PFSK-1 (cell line): ENCODE results near the gene C11orf21.

ENCODE experiments used
- FOXP2 ChIP-seq: optimal IDR thresholded peaks from 2 replicates; pipeline ENCODE3; 2011; ENCODE audit warnings: borderline replicate concordance, control low read depth, inconsistent platforms; ENCODE audit not compliant: insufficient read depth; ENCODE audit errors: extremely low read length, extremely low read depth
- POLR2AphosphoS5 ChIP-seq: IDR thresholded peaks from 2 replicates; pipeline ENCODE4 v1.6.1; 2012; ENCODE audit warnings: low read depth, mild to moderate bottlenecking, control low read depth, low read length, moderate library complexity
- SIN3A ChIP-seq: IDR thresholded peaks from 2 replicates; pipeline ENCODE4 v1.6.1; 2012; ENCODE audit warnings: mild to moderate bottlenecking, low read length, moderate library complexity, borderline replicate concordance; ENCODE audit not compliant: insufficient read depth
- TAF1 ChIP-seq: IDR thresholded peaks from 2 replicates; pipeline ENCODE4 v1.6.1; 2012; ENCODE audit warnings: low read length, control low read depth, borderline replicate concordance; ENCODE audit not compliant: insufficient read depth
- TF ChIP-seq, protein P1 (sequence below), 2 experiments: IDR thresholded peaks; 2 replicates each; pipeline versions ENCODE4 v1.6.1 to v1.8.0; 2011 to 2012; ENCODE audit warnings: low read depth in 2 of 2, low read length in 2 of 2, control low read depth in 1 of 2, inconsistent platforms in 1 of 2, mild to moderate bottlenecking in 1 of 2, moderate library complexity in 1 of 2; ENCODE audit not compliant: insufficient read depth in 1 of 2

The C11orf21 gene

DNA sequence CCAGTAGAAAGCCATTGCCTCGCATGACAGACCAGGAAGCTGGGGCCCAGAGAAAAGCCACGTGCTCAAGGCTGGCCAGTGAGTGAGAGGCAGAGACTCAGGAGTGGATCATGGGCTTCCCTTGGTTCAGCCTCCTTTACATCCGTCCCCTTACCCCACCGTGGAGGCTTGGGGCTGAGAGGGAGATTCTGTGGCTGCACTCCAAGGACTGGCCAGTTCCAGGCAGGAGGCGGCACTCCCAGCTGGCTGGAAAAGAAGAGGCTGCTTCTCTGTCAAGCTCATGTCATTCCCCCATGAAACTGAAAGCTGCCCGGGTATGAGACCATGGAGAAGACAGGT, 24.7 kb downstream of the C11orf21 start:
- TF ChIP-seq POLR2AphosphoS5 (no peak), TAF1 (no peak), FOXP2 (no peak), SIN3A (no peak)
- TF ChIP-seq, protein P1, sequence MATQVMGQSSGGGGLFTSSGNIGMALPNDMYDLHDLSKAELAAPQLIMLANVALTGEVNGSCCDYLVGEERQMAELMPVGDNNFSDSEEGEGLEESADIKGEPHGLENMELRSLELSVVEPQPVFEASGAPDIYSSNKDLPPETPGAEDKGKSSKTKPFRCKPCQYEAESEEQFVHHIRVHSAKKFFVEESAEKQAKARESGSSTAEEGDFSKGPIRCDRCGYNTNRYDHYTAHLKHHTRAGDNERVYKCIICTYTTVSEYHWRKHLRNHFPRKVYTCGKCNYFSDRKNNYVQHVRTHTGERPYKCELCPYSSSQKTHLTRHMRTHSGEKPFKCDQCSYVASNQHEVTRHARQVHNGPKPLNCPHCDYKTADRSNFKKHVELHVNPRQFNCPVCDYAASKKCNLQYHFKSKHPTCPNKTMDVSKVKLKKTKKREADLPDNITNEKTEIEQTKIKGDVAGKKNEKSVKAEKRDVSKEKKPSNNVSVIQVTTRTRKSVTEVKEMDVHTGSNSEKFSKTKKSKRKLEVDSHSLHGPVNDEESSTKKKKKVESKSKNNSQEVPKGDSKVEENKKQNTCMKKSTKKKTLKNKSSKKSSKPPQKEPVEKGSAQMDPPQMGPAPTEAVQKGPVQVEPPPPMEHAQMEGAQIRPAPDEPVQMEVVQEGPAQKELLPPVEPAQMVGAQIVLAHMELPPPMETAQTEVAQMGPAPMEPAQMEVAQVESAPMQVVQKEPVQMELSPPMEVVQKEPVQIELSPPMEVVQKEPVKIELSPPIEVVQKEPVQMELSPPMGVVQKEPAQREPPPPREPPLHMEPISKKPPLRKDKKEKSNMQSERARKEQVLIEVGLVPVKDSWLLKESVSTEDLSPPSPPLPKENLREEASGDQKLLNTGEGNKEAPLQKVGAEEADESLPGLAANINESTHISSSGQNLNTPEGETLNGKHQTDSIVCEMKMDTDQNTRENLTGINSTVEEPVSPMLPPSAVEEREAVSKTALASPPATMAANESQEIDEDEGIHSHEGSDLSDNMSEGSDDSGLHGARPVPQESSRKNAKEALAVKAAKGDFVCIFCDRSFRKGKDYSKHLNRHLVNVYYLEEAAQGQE (IDR thresholded peaks at IDR 0.05; ENCODE audit: insufficient read depth in 1 of 2, low read depth in 2 of 2, low read length in 2 of 2), result no peak

GRCh38 chr11:2276280-2277007, 25.3 kb downstream of the C11orf21 start:
- TF ChIP-seq FOXP2, result no peak
- TF ChIP-seq POLR2AphosphoS5, result no peak
- TF ChIP-seq, protein P1 (IDR thresholded peaks at IDR 0.05; ENCODE audit: insufficient read depth in 1 of 2, low read depth in 2 of 2, low read length in 2 of 2), result no peak

GRCh38 chr11:2275334-2276279, 26.1 kb downstream of the C11orf21 start:
- TF ChIP-seq POLR2AphosphoS5 (no peak), FOXP2 (no peak), TAF1 (no peak), SIN3A (no peak)
- TF ChIP-seq, protein P1 (IDR thresholded peaks at IDR 0.05; ENCODE audit: insufficient read depth in 1 of 2, low read depth in 2 of 2, low read length in 2 of 2), result no peak

- TF ChIP-seq FOXP2, result no peak
- no peak for TF ChIP-seq SIN3A
- TF ChIP-seq, protein P1 (IDR thresholded peaks at IDR 0.05; ENCODE audit: insufficient read depth in 1 of 2, low read depth in 2 of 2, low read length in 2 of 2), result no peak
- no peak for TF ChIP-seq TAF1
- no peak for TF ChIP-seq POLR2AphosphoS5
These were observed 27.9 kb downstream of the C11orf21 start for GRCh38 chr11:2273771-2274170.
